Osteocyte (in vitro differentiated cells): ENCODE data around the gene PLOD3. TPM values are rescaled to one million over a fixed set of nuclear protein-coding genes. Genes with fewer than 3 reads are reported as not detected.
A peak's percentile ranks its signal among the peaks of the same experiment; 100 is the strongest.

Source experiments
- DNase-seq: peaks from one replicate; pipeline ENCODE4 v3.0.0; 2021; ENCODE audit warnings: mixed read lengths; ENCODE audit not compliant: unreplicated experiment; ENCODE audit errors: extremely low spot score
- H3K27ac Mint-ChIP-seq: one replicate; pipeline ENCODE4 v1.8.0; 2021; ENCODE audit warnings: mild to moderate bottlenecking, mixed read lengths; ENCODE audit not compliant: unreplicated experiment
- H3K27me3 Mint-ChIP-seq: one replicate; pipeline ENCODE4 v1.8.0; 2021; ENCODE audit warnings: mixed read lengths; ENCODE audit not compliant: unreplicated experiment
- H3K36me3 Mint-ChIP-seq: one replicate; pipeline ENCODE4 v1.8.0; 2021; ENCODE audit warnings: mixed read lengths; ENCODE audit not compliant: unreplicated experiment
- H3K4me1 Mint-ChIP-seq: one replicate; pipeline ENCODE4 v1.8.0; 2021; ENCODE audit warnings: mixed read lengths; ENCODE audit not compliant: unreplicated experiment
- H3K4me3 Mint-ChIP-seq: one replicate; pipeline ENCODE4 v1.8.0; 2021; ENCODE audit warnings: mild to moderate bottlenecking, moderate library complexity, mixed read lengths; ENCODE audit not compliant: unreplicated experiment
- H3K9me3 Mint-ChIP-seq: one replicate; pipeline ENCODE4 v1.8.0; 2021; ENCODE audit warnings: mixed read lengths; ENCODE audit not compliant: unreplicated experiment
- total RNA-seq: library from RNA; stranded (reverse); gene quantifications from 2 replicates; pipeline ENCODE4 v1.2.1, GENCODE V29; 2021
- TF ChIP-seq, protein P1 (sequence below): fragments of 200-600 bp; sonication (generic); IDR thresholded peaks from 2 replicates; pipeline ENCODE4 v1.5.0; 2021; ENCODE audit warnings: antibody characterized with exemption, mild to moderate bottlenecking, moderate library complexity

Gene PLOD3
- total RNA-seq, 1 donor from 2014 or later = 110 TPM

DNA sequence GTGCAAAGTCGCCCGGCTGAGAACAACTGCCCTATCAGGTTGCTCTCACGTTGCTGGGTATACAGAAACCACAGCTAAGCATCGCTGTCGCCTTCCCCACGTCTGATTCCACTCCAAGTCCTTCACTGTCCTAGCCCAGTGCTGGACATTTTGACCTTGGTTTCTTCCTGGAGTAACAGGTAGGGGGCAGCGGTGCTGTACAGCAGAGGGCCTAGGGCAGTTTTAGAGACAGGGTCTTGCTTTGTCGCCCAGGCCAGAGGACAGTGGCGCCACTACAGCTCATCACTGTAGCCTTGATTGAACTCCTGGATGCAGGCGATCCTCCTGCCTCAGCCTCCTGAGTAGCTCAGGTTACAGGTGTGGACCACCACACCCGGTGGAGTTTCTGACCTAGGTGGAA lies 17.7 kb upstream of the PLOD3 start:
- Mint-ChIP-seq H3K27ac (no peak overlapping the region), H3K9me3 (no peaks in the 10 kb centered on the region), H3K4me3 (no peak overlapping the region), H3K27me3 (no peaks in the 10 kb centered on the region), H3K4me1 (peaks cover 2% of the 10 kb centered on the region), H3K36me3 (peaks cover 7% of the 10 kb centered on the region)
- TF ChIP-seq, protein P1, sequence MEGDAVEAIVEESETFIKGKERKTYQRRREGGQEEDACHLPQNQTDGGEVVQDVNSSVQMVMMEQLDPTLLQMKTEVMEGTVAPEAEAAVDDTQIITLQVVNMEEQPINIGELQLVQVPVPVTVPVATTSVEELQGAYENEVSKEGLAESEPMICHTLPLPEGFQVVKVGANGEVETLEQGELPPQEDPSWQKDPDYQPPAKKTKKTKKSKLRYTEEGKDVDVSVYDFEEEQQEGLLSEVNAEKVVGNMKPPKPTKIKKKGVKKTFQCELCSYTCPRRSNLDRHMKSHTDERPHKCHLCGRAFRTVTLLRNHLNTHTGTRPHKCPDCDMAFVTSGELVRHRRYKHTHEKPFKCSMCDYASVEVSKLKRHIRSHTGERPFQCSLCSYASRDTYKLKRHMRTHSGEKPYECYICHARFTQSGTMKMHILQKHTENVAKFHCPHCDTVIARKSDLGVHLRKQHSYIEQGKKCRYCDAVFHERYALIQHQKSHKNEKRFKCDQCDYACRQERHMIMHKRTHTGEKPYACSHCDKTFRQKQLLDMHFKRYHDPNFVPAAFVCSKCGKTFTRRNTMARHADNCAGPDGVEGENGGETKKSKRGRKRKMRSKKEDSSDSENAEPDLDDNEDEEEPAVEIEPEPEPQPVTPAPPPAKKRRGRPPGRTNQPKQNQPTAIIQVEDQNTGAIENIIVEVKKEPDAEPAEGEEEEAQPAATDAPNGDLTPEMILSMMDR = peak; percentile 38
- no peak for DNase-seq

DNA sequence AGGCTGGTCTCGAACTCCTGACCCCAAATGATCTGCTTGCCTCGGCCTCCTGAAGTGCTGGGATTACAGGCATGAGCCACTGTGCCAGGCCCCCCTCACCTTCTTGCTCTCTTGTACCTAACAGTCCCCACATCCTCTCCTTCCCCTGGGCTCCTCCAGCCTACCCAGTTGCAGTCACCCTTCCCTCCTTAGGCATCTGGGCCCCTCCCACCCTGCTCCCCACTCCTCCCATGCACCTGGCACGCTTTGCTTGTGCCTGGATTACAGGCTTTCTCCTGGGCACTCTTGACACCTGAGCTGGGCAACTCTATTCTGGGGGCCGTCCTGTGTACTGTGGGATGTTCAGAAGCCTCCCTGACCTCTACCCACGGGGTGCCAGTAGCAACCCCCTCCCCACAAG lies 17.3 kb upstream of the PLOD3 start:
- no peaks in the 10 kb centered on the region for H3K27me3 Mint-ChIP-seq
- TF ChIP-seq, protein P1 = no peak
- H3K36me3 Mint-ChIP-seq = peaks cover 7% of the 10 kb centered on the region
- no peak overlapping the region for H3K27ac Mint-ChIP-seq
- peaks cover 2% of the 10 kb centered on the region for H3K4me1 Mint-ChIP-seq
- DNase-seq = no peak
- H3K9me3 Mint-ChIP-seq = no peaks in the 10 kb centered on the region
- H3K4me3 Mint-ChIP-seq = no peak overlapping the region

DNA sequence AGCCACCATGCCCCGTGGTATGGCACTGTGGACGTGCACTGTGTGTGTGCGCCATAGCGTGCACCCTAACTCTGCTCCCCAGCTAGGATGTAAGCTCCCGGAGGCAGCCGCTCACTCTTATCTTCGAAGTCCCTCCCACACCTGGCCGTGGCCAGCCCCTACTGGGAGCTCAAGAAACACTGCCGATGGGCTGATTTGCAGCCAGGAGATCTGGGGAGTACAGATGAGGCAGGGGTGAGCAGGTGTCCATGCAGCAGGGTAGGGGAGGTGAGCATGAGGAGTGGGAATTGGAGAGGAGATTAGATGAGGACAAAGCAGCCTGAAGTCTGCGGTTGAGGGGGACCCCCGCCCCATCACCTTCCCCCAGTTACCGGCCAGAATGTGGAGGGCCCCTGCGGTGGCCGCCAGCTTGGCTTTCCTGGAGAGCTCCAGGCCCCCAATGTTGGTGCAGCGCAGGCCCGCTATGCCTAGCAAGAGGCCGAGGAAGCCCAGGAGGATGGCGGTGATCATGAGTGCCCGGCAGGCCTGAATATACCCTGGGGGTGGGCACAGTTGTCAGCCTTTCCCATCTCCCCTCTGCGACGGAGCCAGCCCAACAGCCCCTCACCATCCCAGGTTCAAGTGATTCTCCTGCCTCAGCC lies 16.6 kb upstream of the PLOD3 start:
- TF ChIP-seq, protein P1 = no peak
- Mint-ChIP-seq H3K9me3 (no peaks in the 10 kb centered on the region), H3K4me3 (no peak overlapping the region), H3K36me3 (peaks cover 7% of the 10 kb centered on the region), H3K4me1 (peaks cover 2% of the 10 kb centered on the region), H3K27ac (no peak overlapping the region), H3K27me3 (no peaks in the 10 kb centered on the region)
- no peak for DNase-seq

DNA sequence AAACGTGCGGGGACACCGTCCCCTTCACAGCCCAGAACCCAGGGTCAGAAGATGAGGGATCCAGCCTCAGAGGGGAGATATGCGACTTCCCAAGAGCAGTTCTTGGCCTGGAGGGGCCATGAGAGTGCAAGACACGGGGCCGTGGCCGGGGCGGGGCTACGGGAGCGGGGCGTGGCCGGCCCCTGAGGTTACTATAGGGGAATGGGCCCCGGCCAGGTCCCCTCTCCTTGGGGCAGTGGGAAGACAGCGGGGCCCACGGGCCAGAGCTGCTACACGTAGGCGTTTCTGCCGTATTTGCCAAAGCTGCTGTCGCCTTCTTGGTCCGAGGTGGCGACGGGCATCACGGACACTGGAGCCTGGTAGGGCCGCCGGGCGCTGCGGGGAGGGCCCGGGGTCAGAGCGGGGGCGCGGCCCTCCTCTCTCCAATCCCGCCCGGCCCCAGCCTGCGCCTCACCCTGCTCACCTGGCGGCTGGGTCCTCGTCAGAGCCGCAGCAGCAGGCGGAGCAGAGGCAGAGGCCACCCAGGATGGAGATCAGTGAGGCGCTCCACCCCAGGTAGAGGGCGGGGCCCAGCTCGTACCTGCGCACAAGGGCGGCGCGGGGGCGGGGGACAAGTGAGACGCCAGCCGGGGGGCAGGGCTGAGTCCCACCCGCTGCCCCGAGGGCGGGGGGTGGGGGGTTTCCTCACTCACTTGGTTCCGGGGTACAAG lies 14.9 kb upstream of the PLOD3 start:
- Mint-ChIP-seq H3K9me3 (no peaks in the 10 kb centered on the region), H3K36me3 (peaks cover 11% of the 10 kb centered on the region), H3K4me1 (peaks cover 2% of the 10 kb centered on the region), H3K27me3 (no peaks in the 10 kb centered on the region), H3K4me3 (no peak overlapping the region), H3K27ac (no peak overlapping the region)
- DNase-seq = no peak
- TF ChIP-seq, protein P1 = no peak

DNA sequence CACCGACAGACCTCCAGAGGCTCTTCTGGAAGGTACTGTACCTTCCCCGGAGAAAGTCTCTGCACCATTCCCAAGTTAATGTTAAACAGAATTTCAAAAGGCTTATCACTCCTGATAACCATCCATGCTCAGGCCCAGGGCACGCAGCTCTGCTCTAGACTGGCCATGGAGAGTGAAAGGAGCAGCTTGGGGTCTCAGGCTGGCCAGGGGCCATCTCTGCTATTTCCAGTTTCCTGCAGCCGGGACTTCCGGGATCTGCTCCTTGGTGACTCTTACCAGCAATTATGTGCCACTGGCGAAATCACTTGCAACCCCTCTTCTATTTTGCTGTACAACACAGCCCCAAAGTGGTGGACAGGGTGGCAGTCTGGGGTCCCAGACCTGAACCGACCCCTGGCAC lies 14.3 kb upstream of the PLOD3 start:
- DNase-seq = no peak
- Mint-ChIP-seq H3K36me3 (peaks cover 14% of the 10 kb centered on the region), H3K4me3 (no peak overlapping the region), H3K4me1 (peaks cover 2% of the 10 kb centered on the region), H3K9me3 (no peaks in the 10 kb centered on the region), H3K27ac (no peak overlapping the region), H3K27me3 (no peaks in the 10 kb centered on the region)
- TF ChIP-seq, protein P1 = no peak
